ENCODE measurements around the gene ACBD6.
"Not testable (repeated sequence)": the region's sequence is repeated elsewhere in the genome, so short reads cannot be mapped to it uniquely, and the experiment has no call there.

The ACBD6 gene

GRCh38 chr1:180421614-180422013 lies 80.8 kb downstream of the ACBD6 start:
- no peaks in the 10 kb centered on the region for H3K27me3 ChIP-seq (ENCODE audit: insufficient read depth, poor library complexity, severe bottlenecking)
- H3K27ac ChIP-seq (replicated peaks) = no peak overlapping the region
- H3K4me3 ChIP-seq (replicated peaks; ENCODE audit: insufficient read depth, low read length) = no peak overlapping the region
- no peak for DNase-seq (ENCODE audit: low read depth in 1 of 2, low spot score in 1 of 2)
- no peak for TF ChIP-seq SPI1 (IDR thresholded peaks at IDR 0.05; ENCODE audit: borderline replicate concordance, low read depth)
- TF ChIP-seq GABPA (IDR thresholded peaks at IDR 0.05; ENCODE audit: low read depth) = no peak
- TF ChIP-seq POLR2AphosphoS5 (IDR thresholded peaks at IDR 0.05; ENCODE audit: low read depth) = no peak
- TF ChIP-seq, protein P1, sequence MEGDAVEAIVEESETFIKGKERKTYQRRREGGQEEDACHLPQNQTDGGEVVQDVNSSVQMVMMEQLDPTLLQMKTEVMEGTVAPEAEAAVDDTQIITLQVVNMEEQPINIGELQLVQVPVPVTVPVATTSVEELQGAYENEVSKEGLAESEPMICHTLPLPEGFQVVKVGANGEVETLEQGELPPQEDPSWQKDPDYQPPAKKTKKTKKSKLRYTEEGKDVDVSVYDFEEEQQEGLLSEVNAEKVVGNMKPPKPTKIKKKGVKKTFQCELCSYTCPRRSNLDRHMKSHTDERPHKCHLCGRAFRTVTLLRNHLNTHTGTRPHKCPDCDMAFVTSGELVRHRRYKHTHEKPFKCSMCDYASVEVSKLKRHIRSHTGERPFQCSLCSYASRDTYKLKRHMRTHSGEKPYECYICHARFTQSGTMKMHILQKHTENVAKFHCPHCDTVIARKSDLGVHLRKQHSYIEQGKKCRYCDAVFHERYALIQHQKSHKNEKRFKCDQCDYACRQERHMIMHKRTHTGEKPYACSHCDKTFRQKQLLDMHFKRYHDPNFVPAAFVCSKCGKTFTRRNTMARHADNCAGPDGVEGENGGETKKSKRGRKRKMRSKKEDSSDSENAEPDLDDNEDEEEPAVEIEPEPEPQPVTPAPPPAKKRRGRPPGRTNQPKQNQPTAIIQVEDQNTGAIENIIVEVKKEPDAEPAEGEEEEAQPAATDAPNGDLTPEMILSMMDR (IDR thresholded peaks at IDR 0.05; ENCODE audit: insufficient read depth, low read length) = no peak
- TF ChIP-seq, protein P2, sequence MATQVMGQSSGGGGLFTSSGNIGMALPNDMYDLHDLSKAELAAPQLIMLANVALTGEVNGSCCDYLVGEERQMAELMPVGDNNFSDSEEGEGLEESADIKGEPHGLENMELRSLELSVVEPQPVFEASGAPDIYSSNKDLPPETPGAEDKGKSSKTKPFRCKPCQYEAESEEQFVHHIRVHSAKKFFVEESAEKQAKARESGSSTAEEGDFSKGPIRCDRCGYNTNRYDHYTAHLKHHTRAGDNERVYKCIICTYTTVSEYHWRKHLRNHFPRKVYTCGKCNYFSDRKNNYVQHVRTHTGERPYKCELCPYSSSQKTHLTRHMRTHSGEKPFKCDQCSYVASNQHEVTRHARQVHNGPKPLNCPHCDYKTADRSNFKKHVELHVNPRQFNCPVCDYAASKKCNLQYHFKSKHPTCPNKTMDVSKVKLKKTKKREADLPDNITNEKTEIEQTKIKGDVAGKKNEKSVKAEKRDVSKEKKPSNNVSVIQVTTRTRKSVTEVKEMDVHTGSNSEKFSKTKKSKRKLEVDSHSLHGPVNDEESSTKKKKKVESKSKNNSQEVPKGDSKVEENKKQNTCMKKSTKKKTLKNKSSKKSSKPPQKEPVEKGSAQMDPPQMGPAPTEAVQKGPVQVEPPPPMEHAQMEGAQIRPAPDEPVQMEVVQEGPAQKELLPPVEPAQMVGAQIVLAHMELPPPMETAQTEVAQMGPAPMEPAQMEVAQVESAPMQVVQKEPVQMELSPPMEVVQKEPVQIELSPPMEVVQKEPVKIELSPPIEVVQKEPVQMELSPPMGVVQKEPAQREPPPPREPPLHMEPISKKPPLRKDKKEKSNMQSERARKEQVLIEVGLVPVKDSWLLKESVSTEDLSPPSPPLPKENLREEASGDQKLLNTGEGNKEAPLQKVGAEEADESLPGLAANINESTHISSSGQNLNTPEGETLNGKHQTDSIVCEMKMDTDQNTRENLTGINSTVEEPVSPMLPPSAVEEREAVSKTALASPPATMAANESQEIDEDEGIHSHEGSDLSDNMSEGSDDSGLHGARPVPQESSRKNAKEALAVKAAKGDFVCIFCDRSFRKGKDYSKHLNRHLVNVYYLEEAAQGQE (IDR thresholded peaks at IDR 0.05; ENCODE audit: insufficient replicate concordance, low read depth) = no peak

DNA sequence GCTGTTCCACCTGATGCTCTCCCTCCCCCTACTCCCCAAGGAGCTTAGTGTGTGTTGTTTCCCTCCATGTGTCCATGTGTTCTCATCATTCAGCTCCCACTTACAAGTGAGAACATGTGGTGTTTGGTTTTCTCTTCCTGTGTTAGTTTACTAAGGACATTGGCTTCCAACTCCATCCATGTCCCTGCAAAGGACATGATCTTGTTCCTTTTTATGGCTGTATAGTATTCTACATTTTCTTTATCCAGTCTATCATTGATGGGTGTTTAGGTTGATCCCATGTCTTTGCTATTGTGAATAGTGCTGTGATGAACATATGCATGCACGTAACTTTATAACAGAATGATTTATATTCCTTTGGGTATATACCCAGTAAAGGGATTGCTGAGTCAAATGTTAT lies 81.2 kb downstream of the ACBD6 start:
- not testable (repeated sequence) for H3K4me3 ChIP-seq (replicated peaks; ENCODE audit: insufficient read depth, low read length); H3K27ac ChIP-seq (replicated peaks); H3K27me3 ChIP-seq (ENCODE audit: insufficient read depth, poor library complexity, severe bottlenecking); DNase-seq (ENCODE audit: low read depth in 1 of 2, low spot score in 1 of 2)

- no peak overlapping the region for H3K4me3 ChIP-seq (replicated peaks; ENCODE audit: insufficient read depth, low read length)
- DNase-seq (ENCODE audit: low read depth in 1 of 2, low spot score in 1 of 2) = peak in 1 of 2 experiments; percentile 14
- no peaks in the 10 kb centered on the region for H3K27me3 ChIP-seq (ENCODE audit: insufficient read depth, poor library complexity, severe bottlenecking)
- no peak for TF ChIP-seq SPI1 (IDR thresholded peaks at IDR 0.05; ENCODE audit: borderline replicate concordance, low read depth)
- TF ChIP-seq, protein P2 (IDR thresholded peaks at IDR 0.05; ENCODE audit: insufficient replicate concordance, low read depth) = no peak
- no peak for TF ChIP-seq GABPA (IDR thresholded peaks at IDR 0.05; ENCODE audit: low read depth)
- TF ChIP-seq, protein P1 (IDR thresholded peaks at IDR 0.05; ENCODE audit: insufficient read depth, low read length) = peak; percentile 48
- TF ChIP-seq POLR2AphosphoS5 (IDR thresholded peaks at IDR 0.05; ENCODE audit: low read depth) = no peak
- H3K27ac ChIP-seq (replicated peaks) = no peak overlapping the region
These were observed 86.3 kb downstream of the ACBD6 start for GRCh38 chr1:180415985-180416633.

GRCh38 chr1:180415236-180415848 lies 87.0 kb downstream of the ACBD6 start:
- Histone ChIP-seq H3K4me3 (replicated peaks; ENCODE audit: insufficient read depth, low read length) (no peak overlapping the region), H3K27ac (replicated peaks) (no peak overlapping the region), H3K27me3 (ENCODE audit: insufficient read depth, poor library complexity, severe bottlenecking) (no peaks in the 10 kb centered on the region)
- DNase-seq (ENCODE audit: low read depth in 1 of 2, low spot score in 1 of 2) = no peak
- TF ChIP-seq, protein P2 (IDR thresholded peaks at IDR 0.05; ENCODE audit: insufficient replicate concordance, low read depth) = no peak
- TF ChIP-seq GABPA (IDR thresholded peaks at IDR 0.05; ENCODE audit: low read depth) (no peak), POLR2AphosphoS5 (IDR thresholded peaks at IDR 0.05; ENCODE audit: low read depth) (no peak), SPI1 (IDR thresholded peaks at IDR 0.05; ENCODE audit: borderline replicate concordance, low read depth) (no peak)
- TF ChIP-seq, protein P1 (IDR thresholded peaks at IDR 0.05; ENCODE audit: insufficient read depth, low read length) = no peak
